ENCODE data around the gene PPP6R2.

PPP6R2 gene

DNA sequence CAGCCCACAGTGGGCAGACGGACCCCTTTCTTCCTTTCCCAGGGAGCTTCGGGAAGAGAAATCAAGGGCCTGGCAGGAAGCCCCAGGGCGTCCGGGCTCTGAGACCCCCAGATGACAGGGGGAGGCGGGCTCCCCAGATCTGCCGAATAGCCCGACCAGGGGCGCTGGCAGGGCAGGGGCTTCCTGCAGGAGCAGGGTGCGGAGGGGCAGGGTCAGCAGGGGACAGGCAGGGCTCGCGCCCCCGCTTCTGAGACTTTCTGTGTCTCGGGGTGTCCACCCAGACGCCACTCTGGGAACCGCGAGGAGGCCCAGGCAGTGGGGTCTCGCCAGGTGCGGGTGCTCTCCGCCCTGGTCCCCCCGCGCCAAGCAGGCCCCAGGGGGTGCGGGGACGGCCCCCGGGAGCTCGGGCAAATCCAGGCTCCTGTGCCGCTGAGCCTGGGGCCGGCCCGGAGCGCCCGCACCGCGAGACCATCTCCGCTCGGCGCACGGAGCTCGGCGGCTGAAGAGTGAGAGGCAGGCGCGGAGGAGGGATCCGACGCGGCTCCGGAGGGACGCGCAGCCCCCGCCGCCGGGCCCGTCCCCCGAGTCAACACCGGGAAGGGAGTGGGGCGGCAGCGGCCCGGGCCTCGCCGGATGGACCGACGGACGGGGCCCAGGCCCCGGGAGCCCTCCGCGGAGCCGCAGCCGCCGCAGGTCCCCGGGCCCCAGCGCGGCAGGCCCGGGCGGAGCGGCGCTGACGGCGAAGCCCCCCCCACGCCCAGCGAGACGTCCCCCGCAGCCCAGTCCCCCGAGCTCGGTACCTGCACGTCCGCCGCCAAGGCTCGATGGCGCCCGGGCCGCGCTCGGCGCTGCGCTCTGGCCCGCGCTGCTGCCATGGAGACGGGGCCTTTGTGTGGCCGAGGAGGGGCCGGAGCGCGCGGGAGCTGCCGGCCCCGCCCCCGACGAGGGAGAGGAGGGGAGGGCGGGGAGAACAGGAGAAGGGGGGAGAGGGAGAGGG, 36.1 kb upstream of the PPP6R2 start, which contains the start of gene PLXNB2:
Gene PLXNB2 (minus strand): TSS at position 894 of the 997 bp plus-strand sequence. CDS start 17,062 bp downstream, outside the sequence.
- peak; percentile 96 for DNase-seq

DNA sequence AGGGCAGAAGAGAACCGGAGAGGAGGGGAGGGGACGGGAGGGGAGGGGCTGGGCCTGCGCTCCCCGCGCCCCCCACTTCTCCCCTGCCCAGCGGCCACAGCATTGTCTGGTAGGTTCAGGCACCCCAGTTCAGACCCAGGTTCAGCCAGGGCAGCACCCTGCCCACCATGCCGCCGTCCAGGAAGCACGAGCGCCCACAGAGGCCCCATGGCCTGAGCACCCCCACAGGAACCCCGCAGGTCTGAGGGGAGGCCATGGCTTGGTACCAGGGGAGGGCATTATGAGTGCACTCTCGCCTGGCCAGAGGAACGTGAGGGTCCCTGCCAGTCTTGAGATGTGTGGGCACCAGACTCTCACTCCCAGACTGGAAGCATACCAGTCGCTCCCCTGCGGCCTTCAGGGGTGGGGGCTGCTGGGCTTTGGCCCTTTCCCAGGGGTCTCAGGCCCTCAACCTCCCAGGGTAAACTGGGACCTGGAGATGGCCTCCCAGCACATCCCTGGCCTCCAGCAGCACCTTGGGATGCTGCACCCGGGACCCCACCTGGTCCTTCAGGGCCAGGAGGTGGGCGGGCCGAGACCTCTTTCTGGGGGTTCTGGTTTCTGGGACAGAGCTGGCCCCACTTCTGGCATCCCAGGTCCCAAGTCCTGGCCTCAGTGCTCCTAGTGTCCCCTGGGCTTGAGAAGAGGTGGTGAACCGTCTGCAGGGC, 35.1 kb upstream of the PPP6R2 start:
- DNase-seq: peak; percentile 46

DNA sequence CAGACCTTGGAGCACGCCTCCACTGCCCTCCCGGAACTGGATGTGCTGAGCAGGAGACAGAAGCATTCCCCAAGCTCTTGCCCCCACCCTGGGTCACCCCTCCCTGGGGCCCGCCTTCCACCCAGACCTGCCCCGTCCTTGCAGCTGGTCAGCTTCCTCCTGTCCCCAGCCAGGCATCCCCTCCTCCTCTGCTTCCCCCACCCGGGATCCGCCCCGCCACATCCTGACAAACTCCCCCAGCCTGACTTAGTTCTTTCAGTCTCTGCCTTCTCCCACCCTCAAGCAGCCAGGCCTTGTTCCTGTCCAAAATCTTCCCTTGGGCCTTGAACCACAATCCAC, 34.6 kb upstream of the PPP6R2 start:
- peak; percentile 25 for DNase-seq

DNA sequence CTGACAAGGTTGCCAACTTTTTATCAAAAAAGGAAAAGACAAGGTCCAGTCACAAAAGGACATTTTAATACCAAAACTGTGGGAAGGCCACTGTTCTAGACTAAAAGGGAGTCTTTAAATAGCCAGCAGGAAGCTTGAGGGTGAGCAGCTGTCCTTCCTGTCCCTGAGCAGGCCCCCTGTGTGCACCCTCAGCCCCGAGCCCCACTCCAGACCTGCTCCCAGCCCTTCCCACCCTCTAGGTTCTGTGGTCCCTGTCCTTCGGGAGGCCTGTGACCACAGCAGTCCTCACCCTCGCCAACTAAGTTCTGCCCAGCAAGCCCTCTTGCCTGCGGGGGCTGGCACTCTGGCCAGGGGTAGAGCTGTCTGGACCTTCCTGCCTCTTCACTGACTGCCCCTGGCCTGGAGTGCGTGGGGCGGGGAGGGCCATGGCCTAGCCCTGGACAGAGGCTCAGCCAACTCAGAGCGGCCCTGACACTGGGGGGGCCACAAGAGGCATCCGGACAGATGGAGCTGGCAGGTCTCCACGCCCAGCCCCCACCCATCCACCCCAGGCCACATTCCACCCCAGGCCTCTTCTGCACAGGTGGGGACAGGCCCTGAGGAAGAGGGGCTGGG, 34.0 kb upstream of the PPP6R2 start:
- no peak for DNase-seq

DNA sequence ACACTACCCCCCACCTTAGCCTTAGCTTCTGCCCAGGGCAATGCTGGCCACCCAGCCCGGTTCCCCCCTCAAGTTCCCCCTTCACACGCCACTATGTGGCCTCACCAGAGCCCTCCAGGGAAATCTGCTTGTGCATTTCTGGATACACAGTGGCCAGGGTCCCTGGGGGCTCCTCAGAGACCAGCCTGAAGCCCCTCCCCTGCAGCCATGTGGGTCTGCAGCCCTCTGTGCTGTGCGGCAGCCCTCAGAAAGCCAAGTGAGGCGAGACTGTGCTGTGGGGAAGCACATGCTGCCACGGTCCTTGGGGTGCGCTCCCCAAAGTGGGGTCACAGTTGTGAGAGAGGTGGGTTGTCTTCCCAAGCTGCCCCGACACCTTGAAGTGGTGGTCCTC, 33.5 kb upstream of the PPP6R2 start:
- no peak for DNase-seq

DNA sequence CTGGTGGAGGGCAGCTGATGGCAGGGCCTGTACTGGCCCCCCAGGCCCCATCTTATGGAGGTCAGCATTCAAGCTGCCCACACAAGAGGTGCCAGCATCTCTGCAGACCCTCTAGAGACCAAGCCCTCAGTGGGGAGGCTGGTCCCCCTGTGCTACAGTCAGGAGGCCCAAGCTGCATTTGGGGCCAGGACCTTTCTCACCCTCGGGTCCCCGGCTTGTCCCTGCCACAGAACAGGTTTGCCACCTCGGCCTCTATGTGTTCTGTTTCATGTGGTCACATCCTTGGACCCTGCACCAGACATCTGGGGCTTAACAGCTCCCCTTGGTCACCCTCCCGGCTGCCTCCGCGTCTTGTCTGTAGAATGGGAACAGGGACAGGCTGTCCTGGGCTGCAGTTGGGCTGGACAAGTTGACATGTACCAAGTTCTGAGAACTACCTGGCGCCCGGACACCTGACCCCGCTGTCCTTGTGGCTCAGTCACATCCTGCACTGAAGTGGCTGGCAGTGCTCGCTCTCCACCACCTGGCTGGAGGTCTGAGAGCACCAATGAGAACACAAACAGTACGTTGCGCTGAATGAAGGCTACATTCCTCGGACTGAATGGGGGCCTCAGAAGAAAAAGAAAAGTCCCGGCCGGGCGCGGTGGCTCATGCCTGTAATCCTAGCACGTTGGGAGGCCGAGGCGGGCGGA, 33.0 kb upstream of the PPP6R2 start:
- no peak for DNase-seq

DNA sequence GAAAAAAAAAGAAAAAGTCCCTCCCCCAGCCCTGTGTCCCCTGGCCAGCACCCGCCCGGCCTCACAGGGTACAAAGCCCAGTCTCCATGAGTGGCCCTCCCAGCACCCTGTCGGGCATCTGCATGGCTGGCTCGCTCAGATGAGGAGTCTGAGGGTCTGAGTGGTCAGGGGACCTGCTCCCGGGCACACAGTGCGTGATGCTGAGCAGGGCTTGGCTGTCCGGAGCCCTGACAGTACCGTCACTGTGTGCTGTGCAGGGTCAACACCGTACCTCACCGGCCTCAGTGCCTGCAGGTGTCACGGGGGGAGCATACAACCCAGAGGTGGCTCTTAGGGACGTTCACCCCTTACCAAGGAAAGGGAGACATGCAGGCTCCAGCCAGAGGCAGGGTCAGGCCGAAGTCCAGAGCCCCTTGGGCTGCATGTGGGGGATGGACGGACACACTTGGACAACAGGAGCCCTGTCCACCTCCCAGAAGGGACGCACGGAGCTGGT, 32.1 kb upstream of the PPP6R2 start:
- DNase-seq: no peak

DNA sequence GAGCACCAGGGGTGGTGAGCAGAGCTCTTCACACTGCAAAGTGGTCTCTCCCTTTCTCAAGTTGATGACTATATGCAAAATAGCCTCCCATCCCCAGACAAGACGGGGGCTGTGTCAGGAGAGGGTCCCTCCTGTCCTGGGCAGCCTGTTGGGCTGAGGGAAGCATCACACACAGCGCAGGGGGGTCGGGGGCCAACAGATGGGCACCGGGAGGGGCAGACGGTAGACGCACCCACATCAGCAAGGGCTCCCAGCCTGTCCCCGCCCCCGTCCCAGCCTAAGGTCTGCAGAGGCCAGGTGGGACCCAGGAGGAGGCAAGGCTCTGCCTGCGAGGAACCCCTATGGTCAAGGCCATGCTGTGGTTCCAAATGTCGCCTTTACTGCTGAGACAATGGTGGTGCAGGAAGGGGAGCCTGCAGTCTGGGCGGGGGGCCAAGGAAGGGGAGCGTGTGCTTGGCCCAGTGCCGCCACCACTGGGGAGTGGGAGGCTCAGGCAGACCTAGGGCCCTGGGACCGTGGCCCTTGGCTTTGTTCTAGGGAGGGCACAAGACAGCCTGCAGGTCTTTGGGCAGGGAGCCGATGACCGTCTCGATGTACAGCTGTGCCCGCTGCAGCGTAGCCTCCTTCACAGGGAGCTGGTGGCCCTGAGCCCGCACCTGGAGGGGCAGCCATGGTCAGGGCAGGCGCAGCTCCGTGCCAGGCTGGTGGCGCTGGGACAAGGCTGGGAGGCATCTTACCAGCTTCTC, 31.3 kb upstream of the PPP6R2 start:
- peak; percentile 43 for DNase-seq

DNA sequence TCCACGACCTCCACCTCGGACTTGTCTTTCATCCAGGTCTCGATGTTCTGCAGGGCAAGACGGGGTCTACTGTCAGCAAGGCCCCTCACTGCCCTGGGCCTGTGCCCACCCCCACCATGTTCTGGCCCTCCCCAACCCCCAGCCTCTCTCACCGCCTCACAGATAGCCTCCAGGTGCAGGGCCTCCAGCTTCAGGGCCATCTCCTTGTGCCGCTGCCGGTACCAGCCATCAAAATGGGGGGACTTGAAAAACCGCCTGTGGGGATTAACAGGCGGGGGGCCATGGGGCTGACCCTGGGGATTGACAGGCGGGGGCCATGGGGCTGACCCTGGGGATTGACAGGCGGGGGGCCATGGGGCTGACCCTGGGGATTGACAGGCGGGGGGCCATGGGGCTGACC, 30.8 kb upstream of the PPP6R2 start:
- DNase-seq: no peak

DNA sequence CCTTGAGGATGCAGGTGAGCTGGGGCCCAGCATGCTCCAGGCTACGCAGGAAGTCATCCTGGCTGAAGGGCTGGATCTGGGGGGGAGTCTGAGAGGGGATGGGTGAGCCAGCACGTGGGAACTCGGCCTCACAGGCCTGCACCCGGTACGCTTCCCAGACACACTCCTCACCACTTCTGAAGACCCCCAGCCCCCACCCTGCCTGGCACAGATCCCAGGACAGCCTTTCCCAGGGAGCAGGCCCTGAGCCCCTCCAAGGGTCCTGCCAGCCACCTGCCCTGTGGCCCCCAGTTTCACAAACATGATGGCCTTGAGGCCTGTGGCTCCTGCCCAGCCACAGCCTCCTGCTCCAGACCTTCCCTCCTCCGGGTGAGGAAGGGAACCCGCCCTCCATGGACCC, 30.1 kb upstream of the PPP6R2 start:
- no peak for DNase-seq

DNA sequence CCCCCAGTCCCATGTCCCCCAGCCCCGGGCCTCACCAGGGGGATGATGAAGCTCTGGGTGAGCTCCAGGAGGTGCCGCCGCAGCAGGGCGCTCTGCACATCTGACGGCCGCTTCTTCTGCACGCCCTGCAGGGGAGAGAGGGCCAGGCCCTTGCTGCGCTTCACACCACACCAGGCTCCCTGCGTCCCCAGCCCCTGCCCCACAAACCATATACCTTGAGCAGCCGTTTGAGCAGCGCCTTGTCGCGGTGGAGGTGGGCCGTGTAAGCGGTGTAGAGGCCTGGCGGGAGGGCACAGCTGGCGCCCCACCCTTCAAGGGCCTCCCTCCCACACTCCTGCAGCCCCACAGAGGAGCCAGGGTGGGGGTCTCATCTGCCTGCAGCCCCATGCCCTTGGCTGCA, 29.5 kb upstream of the PPP6R2 start:
- no peak for DNase-seq

DNA sequence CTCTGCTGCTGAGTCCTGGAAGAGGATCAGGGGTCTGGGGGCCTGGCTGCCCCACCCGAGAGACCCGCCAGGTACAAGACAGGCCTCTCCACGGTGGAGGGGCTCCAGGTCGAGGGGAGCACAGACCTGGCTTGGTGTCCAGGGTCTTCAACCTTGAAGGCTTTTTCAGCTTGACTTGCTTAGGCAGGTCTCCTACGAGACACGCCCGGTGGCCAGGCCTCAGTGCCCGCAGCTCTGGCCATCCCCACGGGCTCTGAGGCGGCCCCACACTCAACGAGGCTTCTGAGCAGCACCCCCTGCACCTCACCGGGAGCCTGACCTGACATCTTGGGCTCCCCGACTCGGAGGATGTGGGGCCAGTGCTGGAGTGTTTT, 29.1 kb upstream of the PPP6R2 start:
- no peak for DNase-seq

DNA sequence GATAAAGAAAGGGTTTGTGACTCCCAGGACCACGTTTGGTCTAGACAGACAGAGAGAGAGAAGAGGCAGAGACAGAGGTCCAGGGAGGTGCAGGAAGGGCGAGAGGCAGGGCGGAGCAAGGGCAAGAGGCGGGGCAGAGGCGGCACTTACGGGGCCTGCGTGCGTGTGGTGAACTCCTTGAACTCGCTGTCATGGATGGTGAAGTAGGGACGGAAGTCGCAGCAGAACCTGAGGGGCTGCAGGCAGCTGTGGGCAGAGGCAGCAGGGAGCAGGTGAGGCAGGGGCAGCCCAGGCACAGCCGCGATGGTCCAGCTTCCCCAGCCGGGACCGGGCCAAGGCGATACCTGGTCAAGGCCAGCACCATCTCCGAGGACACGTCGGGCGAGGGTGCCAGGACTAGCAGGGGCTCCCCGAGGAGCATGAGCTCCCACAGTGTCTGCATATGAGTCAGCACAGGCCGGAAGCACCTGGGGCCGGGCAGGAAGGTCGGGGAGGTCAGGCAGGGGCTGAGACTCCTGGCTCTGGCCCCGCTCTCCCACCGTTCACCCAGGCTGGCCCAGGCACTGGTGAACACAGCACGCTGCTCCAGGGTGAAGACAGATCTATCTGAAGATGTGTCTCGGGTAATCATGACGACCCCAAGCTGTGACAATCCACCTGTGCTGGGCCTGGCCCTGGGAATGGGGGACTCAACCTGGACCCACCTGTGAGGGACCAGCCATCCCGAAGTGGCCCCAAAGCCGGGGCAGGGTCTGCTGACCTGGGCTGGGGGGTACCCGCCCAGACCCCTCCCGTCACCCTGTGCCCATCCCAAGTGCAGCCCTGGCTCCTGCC, 28.5 kb upstream of the PPP6R2 start:
- no peak for DNase-seq

DNA sequence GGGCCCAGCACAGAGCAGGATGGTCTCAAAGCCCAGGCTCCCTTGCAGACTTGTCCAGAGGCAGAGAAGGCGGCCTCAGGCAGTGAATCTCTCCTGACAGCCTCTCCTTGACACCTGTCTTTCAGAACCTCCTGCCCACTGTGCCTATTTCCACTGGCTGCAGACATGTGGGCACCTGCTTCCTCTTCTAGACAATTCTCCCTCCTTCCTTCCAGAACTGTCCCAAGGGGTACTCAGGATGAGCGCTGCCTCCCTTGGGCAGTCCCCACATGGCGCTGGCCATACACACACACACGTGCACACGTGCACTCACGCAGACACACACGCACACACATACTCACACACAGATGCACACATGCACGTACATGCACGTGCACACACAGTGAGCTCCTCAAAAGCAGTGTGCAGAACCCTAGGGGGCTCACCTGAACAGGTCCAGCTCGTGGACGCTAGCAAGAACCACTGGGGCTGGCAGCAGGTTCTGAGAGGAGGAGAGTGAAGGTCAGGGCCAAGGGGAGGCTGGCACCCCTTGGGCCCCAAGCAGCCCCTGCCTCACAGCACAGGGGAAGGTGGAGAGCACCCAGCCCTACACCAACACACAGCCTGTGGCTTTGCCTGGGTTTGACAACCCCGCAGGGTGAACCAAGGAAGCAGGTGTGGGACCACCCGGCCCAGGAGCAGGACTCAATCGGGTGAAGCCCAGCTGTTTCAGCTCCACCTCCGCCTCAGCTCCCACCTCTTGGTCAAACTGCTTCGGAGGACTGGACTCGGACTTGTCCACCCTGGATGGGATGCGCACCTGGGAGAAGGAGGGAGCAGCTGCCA, 27.6 kb upstream of the PPP6R2 start:
- no peak for DNase-seq

DNA sequence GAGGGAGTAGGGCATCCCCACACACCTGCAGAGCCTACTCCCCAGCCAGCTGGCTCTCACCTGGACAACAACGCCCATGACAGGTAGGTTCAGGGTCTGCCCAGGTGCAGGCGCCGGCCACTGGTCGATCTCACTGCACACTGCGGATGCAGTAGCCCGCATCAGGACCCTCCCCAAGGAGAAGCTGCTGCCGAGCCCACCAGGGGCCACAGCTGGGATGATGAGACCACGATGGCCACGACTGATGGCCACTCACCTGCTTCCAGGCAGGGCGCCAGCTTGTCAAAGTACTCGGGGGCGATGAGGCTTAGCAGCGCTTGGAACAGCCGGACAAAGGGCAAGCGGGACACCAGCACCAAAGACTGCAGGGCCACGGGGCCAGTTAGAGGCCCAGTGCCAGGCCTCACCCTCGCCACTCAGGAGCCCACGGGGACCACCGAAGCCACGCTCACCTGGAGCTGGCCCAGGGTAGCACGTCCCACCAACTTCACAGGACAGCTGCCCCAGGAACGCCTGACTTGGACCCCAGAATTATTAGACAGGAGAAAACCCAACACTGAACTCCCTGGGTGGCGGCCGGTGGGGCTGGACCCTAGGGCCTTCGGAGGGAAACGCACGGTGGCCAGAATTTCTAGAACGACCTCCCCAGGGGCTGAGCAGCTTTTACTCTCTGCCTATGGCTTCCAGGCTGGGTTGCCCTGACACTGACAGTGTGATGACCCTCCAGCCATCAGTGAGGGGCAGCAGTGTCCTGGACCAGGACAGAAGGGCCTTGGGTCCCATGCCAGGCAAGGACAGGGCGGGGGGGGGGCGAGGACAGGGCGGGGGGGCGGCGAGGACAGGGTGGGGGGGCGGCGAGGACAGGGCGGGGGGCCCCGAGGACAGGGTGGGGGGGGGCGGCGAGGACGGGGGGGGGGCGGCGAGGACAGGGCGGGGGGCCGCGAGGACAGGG, 26.7 kb upstream of the PPP6R2 start:
- no peak for DNase-seq

DNA sequence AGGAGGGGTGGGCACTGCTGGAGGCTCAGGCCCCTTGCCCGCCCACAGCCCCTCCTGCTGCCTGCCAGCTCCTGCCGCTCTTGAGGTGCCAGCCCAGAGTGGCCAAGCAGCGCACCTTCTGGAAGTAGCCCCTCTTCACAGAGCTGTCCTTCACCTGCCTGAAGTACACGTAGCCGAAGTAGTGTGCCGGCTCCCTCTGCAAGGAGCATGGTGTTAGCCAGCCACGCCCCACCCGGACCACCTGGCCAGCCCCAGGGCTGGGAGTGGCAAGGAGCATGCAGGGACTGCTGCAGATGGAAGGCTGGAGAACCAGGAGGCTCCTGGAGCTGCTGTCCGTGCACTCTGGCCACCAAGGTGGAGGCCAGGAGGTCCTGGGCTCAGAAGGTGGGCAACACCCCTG, 25.9 kb upstream of the PPP6R2 start:
- DNase-seq: peak; percentile 76

DNA sequence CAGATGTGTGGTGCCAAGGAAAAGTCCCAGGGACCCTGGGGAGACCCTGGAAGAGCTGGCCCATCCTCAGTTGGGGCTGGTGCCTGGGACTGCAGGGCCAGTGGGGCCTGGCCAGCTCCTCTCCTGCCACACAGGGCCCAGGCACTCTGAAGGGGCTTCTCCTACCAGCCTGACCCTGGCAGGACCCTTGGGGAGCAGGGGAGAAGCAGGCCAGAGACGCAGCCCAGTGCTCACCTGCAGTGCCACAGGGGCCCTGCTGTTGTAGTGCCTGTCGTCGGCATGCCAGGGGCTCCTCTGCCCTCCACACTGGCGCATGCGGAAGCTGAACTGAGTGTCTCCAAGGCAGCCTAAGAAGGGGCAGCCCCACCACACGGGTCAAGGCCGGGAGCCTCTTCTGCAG, 25.5 kb upstream of the PPP6R2 start:
- DNase-seq: no peak

DNA sequence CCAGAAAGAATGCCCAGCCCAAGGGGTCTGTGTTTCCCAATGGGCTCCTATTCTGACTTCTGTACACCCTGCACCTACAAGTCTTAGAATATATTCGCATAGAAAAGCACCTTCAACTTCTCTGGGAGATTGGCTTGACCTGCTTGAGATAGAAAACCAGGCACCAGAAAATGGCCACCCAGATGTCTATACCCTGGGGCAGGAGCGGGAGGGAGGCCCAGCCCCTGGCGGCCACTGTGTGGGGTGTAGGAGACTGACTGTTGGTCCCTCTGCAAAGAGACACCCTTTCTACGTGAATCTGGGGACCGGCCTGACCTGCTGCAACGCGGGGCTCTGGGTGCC, 24.8 kb upstream of the PPP6R2 start:
- DNase-seq: no peak

DNA sequence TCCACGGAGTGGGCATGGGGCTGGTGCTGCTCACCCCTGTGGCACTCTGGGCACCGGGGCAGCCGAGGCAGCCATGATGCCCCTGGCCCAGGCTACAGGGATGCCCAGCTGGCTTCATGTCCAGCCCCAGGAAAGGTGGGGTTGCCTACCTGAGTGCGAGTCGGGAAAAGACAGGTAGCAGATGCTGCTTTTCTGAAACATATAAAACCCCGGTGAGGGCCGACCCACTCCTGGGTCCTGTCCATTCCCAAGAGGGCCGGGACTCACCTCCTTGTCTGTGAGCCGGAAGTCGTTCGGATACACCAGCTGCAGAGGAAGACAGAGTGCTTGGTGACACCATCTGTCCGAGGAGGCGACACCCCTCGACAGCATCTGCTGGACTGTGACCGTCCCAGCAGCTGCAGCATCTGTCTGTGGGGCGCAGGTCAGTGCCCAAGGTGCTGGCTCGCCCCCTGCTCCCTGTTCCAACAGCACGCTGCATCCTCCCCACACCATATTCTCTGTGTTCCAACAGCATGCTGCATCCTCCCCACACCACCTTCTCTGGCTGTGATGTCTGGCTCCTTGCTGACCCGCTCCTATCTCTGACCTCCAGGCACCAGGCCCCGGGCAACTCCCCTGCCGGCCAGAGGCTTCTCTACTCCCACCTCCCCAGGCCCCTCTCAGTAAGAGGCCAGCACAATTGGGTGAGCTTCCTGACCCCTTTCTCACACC, 24.3 kb upstream of the PPP6R2 start:
- no peak for DNase-seq

Data from NCI-H69 (cell line).